Ovary (tissue), 9 donors: Measurements from ENCODE around the gene LAMB1. TPM values are rescaled to one million over a fixed set of nuclear protein-coding genes. Genes with fewer than 3 reads are reported as not detected.

Experiments used
- DNase-seq, 5 donors: peaks; one replicate each; pipeline ENCODE4 v3.0.0-alpha.2; 2019 to 2020
- H3K27ac ChIP-seq, 2 donors: fragments of 200-600 bp; one replicate each; pipeline versions ENCODE4 v1.5.1 to v1.8.0; 2019 to 2022
- H3K27me3 ChIP-seq: fragments of 200-600 bp; one replicate; pipeline ENCODE4 v1.8.0; 2022
- H3K36me3 ChIP-seq: fragments of 200-600 bp; sonication (generic); one replicate; pipeline ENCODE4 v1.5.1; 2019
- H3K4me1 ChIP-seq: one replicate; pipeline ENCODE4 v1.8.1; 2013; ENCODE audit warnings: mild to moderate bottlenecking, moderate library complexity; ENCODE audit not compliant: insufficient read depth
- H3K4me3 ChIP-seq: fragments of 200-600 bp; sonication (generic); one replicate; pipeline ENCODE4 v1.5.1; 2017
- H3K9me3 ChIP-seq, 2 donors: fragments of 200-600 bp in 1 of 2; sonication (generic) in 1 of 2; one replicate each; pipeline versions ENCODE4 v1.5.1 to v1.8.1; 2013 to 2019; ENCODE audit warnings: mild to moderate bottlenecking in 1 of 2, moderate library complexity in 1 of 2
- CTCF ChIP-seq, 3 donors: fragments of 450-650 bp in 2 of 3; fragments of 200-600 bp in 1 of 3; IDR thresholded peaks; one replicate each; pipeline versions ENCODE4 v1.5.1 to v1.8.0; 2016 to 2022; ENCODE audit warnings: antibody characterized with exemption in 3 of 3, mild to moderate bottlenecking in 1 of 3
- EP300 ChIP-seq: sonication (generic); formaldehyde crosslinking; IDR thresholded peaks from one replicate; pipeline ENCODE4 v1.6.1; 2017; ENCODE audit warnings: antibody characterized with exemption
- POLR2A ChIP-seq: fragments of 450-650 bp; IDR thresholded peaks from one replicate; pipeline ENCODE4 v1.6.1; 2017; ENCODE audit warnings: antibody characterized with exemption, mild to moderate bottlenecking, moderate library complexity
- WGBS, 3 donors: extraction: QIAGEN DNeasy Blood & Tissue Kit in 1 of 3; methylation state at CpG; one replicate each; pipeline versions ENCODE4 v1.1.5 to v1.1.7; 2013 to 2017; 5-methylcytosine and 5-hydroxymethylcytosine counted together
- intact Hi-C, 4 donors: fragments of 100-400 bp; cut with DNase I; formaldehyde crosslinking; loops; one replicate each; pipeline versions ENCODE4 v1.11.0 to v1.15.1; 2022 to 2023
- polyA plus RNA-seq, 2 donors: library from polyadenylated mRNA; stranded (reverse); fragments of 200-250 nt in 1 of 2; fragments of 350-450 nt in 1 of 2; fragmentation: Illumina TruSeq in 1 of 2; extraction: RNeasy Lipid Tissue Mini Kit (QIAGEN cat#74804) in 1 of 2; gene quantifications; one replicate each; pipeline ENCODE4 v1.2.3, GENCODE V29; 2013 to 2014
- total RNA-seq, 7 donors: library from RNA; depleted of rRNA in 2 of 7; stranded (reverse); fragments of >200 nt in 2 of 7; fragmentation: NEBNext Ultra II Directional in 3 of 7; extraction: Animal tissue kit (Norgen Biotek cat#: 25700) in 3 of 7; gene quantifications; one replicate each; pipeline versions ENCODE4 v1.1.0 to v1.2.4, GENCODE V29; 2016 to 2023
- donor health status: DM: no; HTN: no; CAD: no; lungs with moderate emphysema.
- donor health status: DM: no; HTN: no; CAD: no.
- donor health status: Bipolar disorder and iron deficiency.
- donor health status: DM: yes; HTN: yes; CAD: no.
- donor health status: DM: no; HTN: no; CAD: no.
- donor health status: DM: yes; HTN: yes; CAD: no.

Gene LAMB1
- total and polyA plus RNA-seq, 9 donors: 10.2 to 151 (median 65.0) TPM

GRCh38 chr7:107982918-107983389, 20.0 kb downstream of the LAMB1 start:
- intact Hi-C loops: no loop called here
- no peak overlapping the region for H3K27ac ChIP-seq
- peaks cover under 1% of the 10 kb centered on the region for H3K4me1 ChIP-seq
- no peak overlapping the region for H3K4me3 ChIP-seq
- no peaks in the 10 kb centered on the region for H3K36me3 ChIP-seq
- no peak for TF ChIP-seq POLR2A
- TF ChIP-seq EP300: no peak
- no peak for TF ChIP-seq CTCF (IDR thresholded peaks at IDR 0.05)
- 28 to 39% (median 31%) methylated on average over 2 of the region's 2 CpGs for WGBS, 3 donors
- no peaks in the 10 kb centered on the region for H3K9me3 ChIP-seq
- H3K27me3 ChIP-seq: no peaks in the 10 kb centered on the region
- no peak for DNase-seq

GRCh38 chr7:107982042-107982840, 20.7 kb downstream of the LAMB1 start:
- no peaks in the 10 kb centered on the region for H3K9me3 ChIP-seq
- no peak overlapping the region for H3K4me3 ChIP-seq
- H3K27ac ChIP-seq: no peak overlapping the region
- intact Hi-C loops: no loop called here
- WGBS, 3 donors: 64 to 69% (median 64%) methylated on average over 9 of the region's 9 CpGs
- no peaks in the 10 kb centered on the region for H3K36me3 ChIP-seq
- no peaks in the 10 kb centered on the region for H3K27me3 ChIP-seq
- DNase-seq: no peak
- H3K4me1 ChIP-seq: peaks cover 3% of the 10 kb centered on the region
- no peak for TF ChIP-seq POLR2A

- 67 to 93% (median 83%) methylated on average over 4 of the region's 4 CpGs for WGBS, 3 donors
- no peak for DNase-seq
- Histone ChIP-seq H3K9me3 (no peaks in the 10 kb centered on the region), H3K27ac (no peak overlapping the region), H3K27me3 (no peaks in the 10 kb centered on the region), H3K4me1 (peaks cover 5% of the 10 kb centered on the region), H3K36me3 (no peaks in the 10 kb centered on the region), H3K4me3 (no peak overlapping the region)
- TF ChIP-seq EP300 (no peak), POLR2A (no peak), CTCF (IDR thresholded peaks at IDR 0.05) (no peak)
- intact Hi-C loops: no loop called here
Measured at GRCh38 chr7:107981466-107981865, 21.5 kb downstream of the LAMB1 start.

- H3K27ac ChIP-seq: no peak overlapping the region
- 84 to 97% (median 96%) methylated on average over 8 of the region's 8 CpGs for WGBS, 3 donors
- intact Hi-C loops: no loop called here
- no peaks in the 10 kb centered on the region for H3K36me3 ChIP-seq
- H3K27me3 ChIP-seq: no peaks in the 10 kb centered on the region
- DNase-seq: no peak
- H3K9me3 ChIP-seq: no peaks in the 10 kb centered on the region
- H3K4me3 ChIP-seq: no peak overlapping the region
- H3K4me1 ChIP-seq: peaks cover 5% of the 10 kb centered on the region
- no peak for TF ChIP-seq CTCF (IDR thresholded peaks at IDR 0.05)
- TF ChIP-seq POLR2A: no peak
- TF ChIP-seq EP300: no peak
Measured at GRCh38 chr7:107980671-107981190, 22.2 kb downstream of the LAMB1 start.

- Histone ChIP-seq H3K27ac (no peak overlapping the region), H3K27me3 (no peaks in the 10 kb centered on the region), H3K9me3 (no peaks in the 10 kb centered on the region), H3K4me1 (peaks cover 5% of the 10 kb centered on the region), H3K4me3 (no peak overlapping the region), H3K36me3 (no peaks in the 10 kb centered on the region)
- WGBS, 3 donors: 96 to 98% (median 98%) methylated on average over 3 of the region's 3 CpGs
- intact Hi-C loops: no loop called here
- no peak for TF ChIP-seq CTCF (IDR thresholded peaks at IDR 0.05)
- no peak for TF ChIP-seq POLR2A
- no peak for TF ChIP-seq EP300
- DNase-seq: no peak
Measured at GRCh38 chr7:107980171-107980570, 22.8 kb downstream of the LAMB1 start.
